HUDEP-2 (cell line): Measurements from ENCODE around the gene SPANXA2.
"Not testable (repeated sequence)": the region's sequence is repeated elsewhere in the genome, so short reads cannot be mapped to it uniquely, and the experiment has no call there.

ENCODE experiments used
- DNase-seq, 76 experiments: peaks; one replicate each; lab custom pipeline; 2025; ENCODE audit not compliant: unreplicated experiment in 76 of 76; lab: John Stamatoyannopoulos, UW

SPANXA2 gene

GRCh38 chrX:141589408-141589807 is at the start of gene SPANXA2:
Gene SPANXA2 (plus strand): TSS chrX:141589708. CDS start chrX:141589768, 60 bp downstream.
- not testable (repeated sequence) for DNase-seq

- not testable (repeated sequence) for DNase-seq
These were observed 47.0 kb upstream of the SPANXA2 start for GRCh38 chrX:141542551-141542950.

GRCh38 chrX:141584638-141585037 is 4.9 kb upstream of the SPANXA2 start, which contains the start of gene SPANXA1:
Gene SPANXA1 (minus strand): TSS chrX:141584738. CDS start chrX:141584678, 60 bp downstream.
- not testable (repeated sequence) for DNase-seq

GRCh38 chrX:141609111-141609510 is 19.6 kb downstream of the SPANXA2 start:
- DNase-seq, result no peak

- DNase-seq, result no peak
These were observed 29.8 kb downstream of the SPANXA2 start for GRCh38 chrX:141619336-141619735.

- no peak for DNase-seq
These were observed 42.6 kb downstream of the SPANXA2 start for GRCh38 chrX:141632124-141632523.

- no peak for DNase-seq
These were observed 49.0 kb downstream of the SPANXA2 start for GRCh38 chrX:141638550-141638949.
